ENCODE measurements around the gene IFI6. TPM values are rescaled to one million over a fixed set of nuclear protein-coding genes. Genes with fewer than 3 reads are reported as not detected.

The IFI6 gene
- total RNA-seq, 1 experiment from 2014 or later: 4.3 TPM

DNA sequence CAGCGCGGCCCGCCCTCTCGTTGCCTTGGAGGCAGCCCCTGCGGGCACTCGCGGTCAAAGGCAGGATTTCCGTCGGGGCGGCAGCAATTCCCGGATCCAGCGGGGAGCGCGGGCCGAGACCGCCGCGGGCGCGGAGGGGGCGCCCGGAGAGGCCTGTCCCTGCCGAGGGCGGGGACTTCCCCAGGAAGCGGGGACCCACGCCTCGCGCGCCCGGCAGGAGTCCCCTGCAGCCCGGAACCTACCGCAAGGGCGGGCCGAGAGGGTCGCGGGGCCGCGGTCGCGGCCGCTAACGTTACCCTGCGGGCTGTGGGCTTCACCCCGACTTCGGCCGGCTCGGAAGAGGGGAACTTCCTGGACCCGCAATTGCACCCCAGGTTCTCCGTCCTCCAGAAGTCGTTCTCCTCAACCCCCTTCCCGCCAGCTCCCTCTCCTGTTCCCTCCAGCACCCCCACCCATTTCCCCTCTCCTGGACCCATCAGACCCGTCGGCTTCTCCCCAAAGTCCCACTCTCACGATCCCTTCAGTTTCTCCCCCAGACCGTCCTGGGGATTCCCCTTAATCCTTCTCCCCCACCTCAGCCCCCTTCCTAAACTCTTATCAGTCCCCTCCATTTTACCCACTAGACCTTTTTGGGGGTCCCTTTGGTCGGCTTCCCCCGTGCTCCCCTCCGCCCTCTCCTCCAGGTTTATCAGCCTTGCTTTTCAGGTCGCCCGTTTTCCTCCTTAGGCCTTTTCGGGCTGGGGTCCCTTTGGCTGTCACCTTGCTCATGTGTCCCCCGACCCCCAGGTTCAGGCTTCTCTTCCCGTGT, 37.6 kb downstream of the IFI6 start:
- Histone ChIP-seq H3K9me3 (ENCODE audit: control insufficient read depth, low read depth, low read length) (no peaks in the 10 kb centered on the region), H2BK20ac (ENCODE audit: low read depth, low read length, poor library complexity, severe bottlenecking) (no peak overlapping the region), H3K18ac (ENCODE audit: insufficient read length, low read depth, low read length) (no peak overlapping the region), H3K4ac (ENCODE audit: low read depth, low read length) (no peak overlapping the region), H4K91ac (ENCODE audit: insufficient read length, low read depth, low read length) (no peak overlapping the region), H3T11ph (ENCODE audit: low read length) (no peak overlapping the region), H3K14ac (ENCODE audit: insufficient read depth, low read length) (no peak overlapping the region), H3K79me2 (ENCODE audit: insufficient read depth, low read length) (no peaks in the 10 kb centered on the region), H2AFZ (ENCODE audit: low read length) (no peak overlapping the region), H4K8ac (replicated peaks; ENCODE audit: insufficient read length, low read depth, low read length) (no peak overlapping the region), H3K9ac (ENCODE audit: extremely low read depth, insufficient read length, low read length) (no peak overlapping the region), H4K20me1 (ENCODE audit: control insufficient read depth, insufficient read depth, insufficient read length) (no peaks in the 10 kb centered on the region), H3K23me2 (ENCODE audit: insufficient read length, low read depth, low read length, poor library complexity, severe bottlenecking) (peaks cover 8% of the 10 kb centered on the region), H3K27me3 (ENCODE audit: insufficient read depth, low read length) (peaks cover 19% of the 10 kb centered on the region; the same call in 1 of the 2 replicates), H2BK12ac (ENCODE audit: insufficient read length, low read depth, low read length) (no peak overlapping the region), H2BK120ac (ENCODE audit: low read depth, low read length, poor library complexity, severe bottlenecking) (no peak overlapping the region), H3K27ac (ENCODE audit: insufficient read length, low read depth, low read length) (no peak overlapping the region), H3K23ac (ENCODE audit: insufficient read length, low read depth, low read length) (no peak overlapping the region), H3K4me1 (ENCODE audit: insufficient read depth, low read length) (peaks cover 5% of the 10 kb centered on the region; the same call in 1 of the 2 replicates), H3K4me2 (ENCODE audit: insufficient read depth, insufficient read length, low read length) (peak overlapping the region; percentile 38), H2BK5ac (ENCODE audit: insufficient read length, low read length) (no peak overlapping the region), H4K5ac (ENCODE audit: insufficient read length, low read depth, low read length) (no peak overlapping the region), H3K56ac (ENCODE audit: insufficient read length, low read depth, low read length) (no peak overlapping the region), H2BK15ac (ENCODE audit: low read depth, low read length) (no peak overlapping the region), H3K79me1 (ENCODE audit: insufficient read depth, low read depth, low read length, poor library complexity, severe bottlenecking) (no peaks in the 10 kb centered on the region), H2AK5ac (ENCODE audit: insufficient read length, low read length) (no peak overlapping the region)
- Mint-ChIP-seq H3K9me3 (no peaks in the 10 kb centered on the region), H3K36me3 (ENCODE audit: insufficient read depth in 1 of 3, low read depth in 3 of 3) (no peaks in the 10 kb centered on the region; a peak in 1 of 7 replicates), H3K4me3 (peak overlapping the region; percentile 59 to 75), H3K27me3 (ENCODE audit: low read depth) (peaks cover 27% of the 10 kb centered on the region), H3K27ac (no peak overlapping the region), H3K4me1 (peaks cover 16 to 34% of the 10 kb centered on the region in 2 experiments)
- no peak for DNase-seq
- no CpG with 5 or more reads among the region's 63 CpGs for WGBS (ENCODE audit: extremely low coverage, insufficient read length, low lambda C conversion rate)
- TF ChIP-seq, protein P1, sequence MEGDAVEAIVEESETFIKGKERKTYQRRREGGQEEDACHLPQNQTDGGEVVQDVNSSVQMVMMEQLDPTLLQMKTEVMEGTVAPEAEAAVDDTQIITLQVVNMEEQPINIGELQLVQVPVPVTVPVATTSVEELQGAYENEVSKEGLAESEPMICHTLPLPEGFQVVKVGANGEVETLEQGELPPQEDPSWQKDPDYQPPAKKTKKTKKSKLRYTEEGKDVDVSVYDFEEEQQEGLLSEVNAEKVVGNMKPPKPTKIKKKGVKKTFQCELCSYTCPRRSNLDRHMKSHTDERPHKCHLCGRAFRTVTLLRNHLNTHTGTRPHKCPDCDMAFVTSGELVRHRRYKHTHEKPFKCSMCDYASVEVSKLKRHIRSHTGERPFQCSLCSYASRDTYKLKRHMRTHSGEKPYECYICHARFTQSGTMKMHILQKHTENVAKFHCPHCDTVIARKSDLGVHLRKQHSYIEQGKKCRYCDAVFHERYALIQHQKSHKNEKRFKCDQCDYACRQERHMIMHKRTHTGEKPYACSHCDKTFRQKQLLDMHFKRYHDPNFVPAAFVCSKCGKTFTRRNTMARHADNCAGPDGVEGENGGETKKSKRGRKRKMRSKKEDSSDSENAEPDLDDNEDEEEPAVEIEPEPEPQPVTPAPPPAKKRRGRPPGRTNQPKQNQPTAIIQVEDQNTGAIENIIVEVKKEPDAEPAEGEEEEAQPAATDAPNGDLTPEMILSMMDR (conservative IDR thresholded peaks at IDR 0.05): no peak

All from H9 (cell line).